GM12878 (cell line): Measurements from ENCODE around the gene TAPBP. TPM values are rescaled to one million over a fixed set of nuclear protein-coding genes. Genes with fewer than 3 reads are reported as not detected.
A peak's percentile ranks its signal among the peaks of the same experiment; 100 is the strongest.

ENCODE experiments used
- ATAC-seq: fragments of 200-7000 bp; cut with Tn5 transposase; 3 replicates; pipeline ENCODE4 v1.9.1; 2020; ENCODE audit warnings: mild to moderate bottlenecking, moderate library complexity
- BruUV-seq: library from RNA; stranded (reverse); fragments of 400-500 nt; replicated peaks from 2 replicates; lab custom pipeline; 2021; lab: Mats Ljungman, UMichigan
- CTCF ChIA-PET: fragments of 300-600 bp; sonication (Branson Sonifier 250); formaldehyde crosslinking; extraction: SDS; loops from one replicate; lab custom pipeline; 2021; ENCODE audit warnings: inconsistent platforms; lab: Yijun Ruan, JAX
- POLR2A ChIA-PET: fragments of 350-600 bp; formaldehyde crosslinking; extraction: SDS; loops from one replicate; lab custom pipeline; 2021; ENCODE audit warnings: inconsistent platforms; lab: Charles Lee
- RAD21 ChIA-PET: fragments of 300-600 bp; sonication (Branson Sonifier 250); formaldehyde crosslinking; loops from one replicate; lab custom pipeline; 2023; ENCODE audit warnings: antibody characterized with exemption; ENCODE audit not compliant: unreplicated experiment; lab: Charles Lee
- SMC1A ChIA-PET: fragments of 300-600 bp; sonication (Branson Sonifier 250); formaldehyde crosslinking; loops from one replicate; lab custom pipeline; 2023; ENCODE audit not compliant: unreplicated experiment, uncharacterized antibody; lab: Charles Lee
- DNase-seq: peaks from one replicate; pipeline ENCODE4 v3.0.0-alpha.2; 2011; ENCODE audit warnings: low read depth, low spot score
- FAIRE-seq: peaks from 3 replicates; lab custom pipeline; 2011; peaks lifted over from hg19 to GRCh38; lab: Jason Lieb, UNC
- H2AFZ ChIP-seq: 2 replicates; pipeline ENCODE4 v1.6.0; 2011; ENCODE audit warnings: low read depth, low read length, control low read depth; ENCODE audit not compliant: control insufficient read depth
- H3K27ac ChIP-seq: 2 replicates; pipeline ENCODE4 v1.5.1; 2011; ENCODE audit warnings: control low read depth; ENCODE audit not compliant: control insufficient read depth, insufficient read depth
- H3K27me3 ChIP-seq, 2 experiments: replicated peaks in 1 of 2; 2 replicates each; pipeline versions ENCODE4 v1.6.0 to v1.6.1; 2011; ENCODE audit warnings: low read length in 1 of 2; ENCODE audit not compliant: control insufficient read depth in 2 of 2, insufficient read depth in 2 of 2
- H3K36me3 ChIP-seq, 2 experiments: 2 replicates each; pipeline ENCODE4 v1.5.1; 2011; ENCODE audit warnings: low read length in 1 of 2; ENCODE audit not compliant: control insufficient read depth in 2 of 2, insufficient read depth in 2 of 2
- H3K4me1 ChIP-seq: 2 replicates; pipeline ENCODE4 v1.6.1; 2011; ENCODE audit warnings: mild to moderate bottlenecking, low read length, moderate library complexity, mixed read lengths; ENCODE audit not compliant: control insufficient read depth, insufficient read depth
- H3K4me2 ChIP-seq: 2 replicates; pipeline ENCODE4 v1.6.0; 2011; ENCODE audit warnings: control low read depth; ENCODE audit not compliant: control insufficient read depth, insufficient read depth
- H3K4me3 ChIP-seq: fragments of 200-600 bp; sonication (generic); 2 replicates; pipeline ENCODE4 v1.5.1; 2016
- H3K79me2 ChIP-seq: 2 replicates; pipeline ENCODE4 v1.6.0; 2011; ENCODE audit warnings: low read length; ENCODE audit not compliant: control insufficient read depth, insufficient read depth
- H3K9ac ChIP-seq: 2 replicates; pipeline ENCODE4 v1.8.0; 2011; ENCODE audit warnings: low read length, control low read depth, mixed read lengths; ENCODE audit not compliant: control insufficient read depth, insufficient read depth
- H3K9me3 ChIP-seq: replicated peaks from 3 replicates; pipeline ENCODE4 v1.5.1; 2011; ENCODE audit warnings: mild to moderate bottlenecking, low read length; ENCODE audit not compliant: control insufficient read depth, insufficient read depth
- H4K20me1 ChIP-seq: 2 replicates; pipeline ENCODE4 v1.6.0; 2011; ENCODE audit not compliant: control insufficient read depth, insufficient read depth
- KDM1A ChIP-seq: fragments of 200-600 bp; sonication (generic); IDR thresholded peaks from 2 replicates; pipeline ENCODE4 v1.6.1; 2016; ENCODE audit warnings: borderline replicate concordance
- POU2F2 ChIP-seq: IDR thresholded peaks from 3 replicates; pipeline ENCODE4 v1.6.1; 2011; ENCODE audit warnings: low read depth, mild to moderate bottlenecking, low read length, borderline replicate concordance
- RELA ChIP-seq: fragments of 450-650 bp; IDR thresholded peaks from 2 replicates; pipeline ENCODE4 v1.8.0; 2014; ENCODE audit warnings: borderline replicate concordance; ENCODE audit not compliant: partially characterized antibody
- SMAD1 ChIP-seq: fragments of 450-650 bp; IDR thresholded peaks from 2 replicates; pipeline ENCODE4 v1.6.1; 2018; ENCODE audit warnings: mild to moderate bottlenecking, low read depth; ENCODE audit not compliant: partially characterized antibody
- SUZ12 ChIP-seq: fragments of 200-600 bp; sonication (generic); IDR thresholded peaks from one replicate; pipeline ENCODE4 v1.6.1; 2018; ENCODE audit warnings: antibody characterized with exemption, mild to moderate bottlenecking; ENCODE audit not compliant: unreplicated experiment
- WGBS: methylation state at CpG from one replicate; pipeline ENCODE4 v1.1.6; 2016; ENCODE audit warnings: low lambda C conversion rate; ENCODE audit not compliant: insufficient replicate concordance, insufficient coverage; ENCODE audit errors: missing lambda C conversion rate; 5-methylcytosine and 5-hydroxymethylcytosine counted together
- in situ Hi-C: fragments of 300-500 bp; cut with MboI; formaldehyde crosslinking; loops from 9 replicates; pipeline ENCODE4 v1.14.3; 2018; ENCODE audit warnings: mixed read lengths
- intact Hi-C: fragments of 100-400 bp; cut with micrococcal nuclease; formaldehyde crosslinking; loops from one replicate; pipeline ENCODE4 v1.14.2; 2022; ENCODE audit not compliant: unreplicated experiment
- polyA plus RNA-seq, 11 experiments: library from polyadenylated mRNA; depleted of rRNA in 4 of 11; unstranded in 6 of 11; stranded (reverse) in 5 of 11; fragments of >200 nt; fragmentation: Nextera tagmentation in 4 of 11; fragmentation: Illumina TruSeq in 1 of 11; extraction: Ambion mirVana in 4 of 11; extraction: Trizol in 1 of 11; gene quantifications; 1 replicate in 1 of 11; 2 replicates in 10 of 11; pipeline versions ENCODE4 v1.2.1 to v1.2.3, GENCODE V29; 2011 to 2016; ENCODE audit warnings: inconsistent platforms in 2 of 11, missing spikeins in 2 of 11, low read depth in 1 of 11
- total RNA-seq, 4 experiments: library from RNA; depleted of rRNA in 3 of 4; stranded (reverse); fragments of >200 nt in 3 of 4; fragmentation: Illumina TruSeq in 1 of 4; extraction: Trizol in 1 of 4; gene quantifications; 2 replicates each; pipeline versions ENCODE4 v1.2.1 to v1.2.3, GENCODE V29; 2013 to 2021

Gene TAPBP
- total and polyA plus RNA-seq, 10 of the 15 experiments (the other 5 are each of a cell fraction or from before 2014, with no cell fraction given), result 14.6 to 210 (median 78.1) TPM

- SMC1A ChIA-PET, result interaction anchor here (1.2 kb wide), 1 partner anchor 8 kb away, joined by 3 read pairs; no protein-coding TSS in a partner anchor
- intact Hi-C loops, result loop anchor here (5.0 kb wide), 1 partner anchor 101 kb away; the partner anchor contains the start of gene CUTA
- in situ Hi-C loops, result no loop called here
- TF ChIP-seq RELA, result no peak
- no peak for TF ChIP-seq SMAD1
- no peak for TF ChIP-seq POU2F2
- TF ChIP-seq SUZ12, result no peak
- TF ChIP-seq KDM1A, result no peak
- TF ChIP-seq, all 136 proteins: peak for 0
- H2AFZ ChIP-seq, result no peak overlapping the region
- ChIA-PET POLR2A (interaction anchor here (0.5 kb wide), 1 partner anchor 80 kb away, joined by 3 read pairs; no protein-coding TSS in a partner anchor), CTCF (interaction anchor here (0.8 kb wide), 1 partner anchor 29 kb away, joined by 3 read pairs; no protein-coding TSS in a partner anchor), RAD21 (interaction anchor here (2.8 kb wide), 1 partner anchor 29 kb away, joined by 22 read pairs; no protein-coding TSS in a partner anchor)
- ATAC-seq, result no peak
- H3K9me3 ChIP-seq, result no peaks in the 10 kb centered on the region
- H3K27me3 ChIP-seq, result no peaks in the 10 kb centered on the region
- no peak overlapping the region for H3K9ac ChIP-seq
- WGBS, result 88% methylated on average over 15 of the region's 17 CpGs
- no peak for DNase-seq
- H3K27ac ChIP-seq, result no peak overlapping the region
- peaks cover 30% of the 10 kb centered on the region for H3K4me1 ChIP-seq
- H3K79me2 ChIP-seq, result peaks cover 55% of the 10 kb centered on the region
- H3K4me2 ChIP-seq, result peak overlapping the region; percentile 67
- BruUV-seq, result no TSS peak
- H3K4me3 ChIP-seq, result no peak overlapping the region
- FAIRE-seq, result no peak
- H3K36me3 ChIP-seq, result peaks cover 9 to 15% of the 10 kb centered on the region in 2 experiments; a peak in 3 of 4 replicates
- 0 out of 2 replicates have a peak, but pooled peaks cover 3% of the 10 kb centered on the region for H4K20me1 ChIP-seq
These were observed 2.1 kb upstream of the TAPBP start for GRCh38 chr6:33315793-33316602.
